ENCODE measurements around the gene NADK2.

Gene NADK2

GRCh38 chr5:36162810-36163486 is 78.8 kb downstream of the NADK2 start:
- DNase-seq (ENCODE audit: low read depth), result no peak

GRCh38 chr5:36161361-36161760 is 80.4 kb downstream of the NADK2 start:
- no peak for DNase-seq (ENCODE audit: low read depth)

GRCh38 chr5:36160617-36161016 is 81.1 kb downstream of the NADK2 start:
- DNase-seq (ENCODE audit: low read depth), result no peak

GRCh38 chr5:36158144-36158543 is 83.6 kb downstream of the NADK2 start:
- no peak for DNase-seq (ENCODE audit: low read depth)

GRCh38 chr5:36156619-36157018 is 85.1 kb downstream of the NADK2 start:
- DNase-seq (ENCODE audit: low read depth), result peak; percentile 18

- DNase-seq (ENCODE audit: low read depth), result no peak
These were observed 85.6 kb downstream of the NADK2 start for GRCh38 chr5:36156121-36156601.

- DNase-seq (ENCODE audit: low read depth), result no peak
These were observed 86.4 kb downstream of the NADK2 start for GRCh38 chr5:36155291-36155690.

GRCh38 chr5:36153726-36154125 is 88.0 kb downstream of the NADK2 start:
- DNase-seq (ENCODE audit: low read depth), result no peak

GRCh38 chr5:36153298-36153677 is 88.4 kb downstream of the NADK2 start:
- DNase-seq (ENCODE audit: low read depth), result no peak

GRCh38 chr5:36152324-36153297 is 89.1 kb downstream of the NADK2 start:
- DNase-seq (ENCODE audit: low read depth), result peak; percentile 14

- peak; percentile 97 for DNase-seq (ENCODE audit: low read depth)
These were observed 90.0 kb downstream of the NADK2 start, which contains the start of the genes LMBRD2 and SKP2 for GRCh38 chr5:36151434-36152323. Gene LMBRD2, minus strand, starts transcription at chr5:36151887. Its CDS starts 8,538 bp downstream, at chr5:36143349. Gene SKP2, plus strand, starts transcription at chr5:36152111. Its CDS starts 152 bp downstream, at chr5:36152263.

- peak; percentile 38 for DNase-seq (ENCODE audit: low read depth)
These were observed 90.9 kb downstream of the NADK2 start for GRCh38 chr5:36150676-36151433.

- peak; percentile 22 for DNase-seq (ENCODE audit: low read depth)
These were observed 94.0 kb downstream of the NADK2 start for GRCh38 chr5:36147681-36148080.

GRCh38 chr5:36146390-36146789 is 95.3 kb downstream of the NADK2 start:
- DNase-seq (ENCODE audit: low read depth), result no peak

- no peak for DNase-seq (ENCODE audit: low read depth)
These were observed 96.4 kb downstream of the NADK2 start for GRCh38 chr5:36145311-36145710.

Data from HS-5 (cell line).